GM19023 (cell line): Measurements from ENCODE around the gene CNNM2.
A peak's percentile ranks its signal among the peaks of the same experiment; 100 is the strongest.

ENCODE experiments used
- ATAC-seq: cut with Tn5 transposase; IDR thresholded peaks from one replicate; pipeline ENCODE4 v1.9.1; 2021; ENCODE audit warnings: mild to moderate bottlenecking, moderate library complexity; ENCODE audit not compliant: unreplicated experiment

Gene CNNM2

GRCh38 chr10:102917962-102918816 lies at the start of gene CNNM2:
TSS of gene CNNM2 (plus strand) at chr10:102918294. CDS start at chr10:102918481, 187 bp downstream.
- ATAC-seq: peak; percentile 91

GRCh38 chr10:102868911-102869257 lies 49.2 kb upstream of the CNNM2 start:
- no peak for ATAC-seq

- ATAC-seq: no peak
These were observed 48.6 kb upstream of the CNNM2 start, which contains the start of gene AS3MT for GRCh38 chr10:102869258-102870198. TSS of gene AS3MT (plus strand) at chr10:102869470. CDS start at chr10:102869593, 123 bp downstream.

GRCh38 chr10:102870221-102870620 lies 47.9 kb upstream of the CNNM2 start:
- no peak for ATAC-seq

- no peak for ATAC-seq
These were observed 45.9 kb upstream of the CNNM2 start for GRCh38 chr10:102872163-102872562.

GRCh38 chr10:102876747-102877153 lies 41.3 kb upstream of the CNNM2 start:
- ATAC-seq: no peak

- no peak for ATAC-seq
These were observed 39.5 kb upstream of the CNNM2 start for GRCh38 chr10:102878629-102879028.

- no peak for ATAC-seq
These were observed 37.8 kb upstream of the CNNM2 start for GRCh38 chr10:102880256-102880655.

- ATAC-seq: no peak
These were observed 30.0 kb upstream of the CNNM2 start for GRCh38 chr10:102888048-102888447.

GRCh38 chr10:102894466-102895213 lies 23.5 kb upstream of the CNNM2 start:
- ATAC-seq: no peak

GRCh38 chr10:102900006-102900405 lies 18.1 kb upstream of the CNNM2 start:
- ATAC-seq: no peak

- ATAC-seq: no peak
These were observed 13.7 kb upstream of the CNNM2 start for GRCh38 chr10:102904346-102904745.

GRCh38 chr10:102906507-102906906 lies 11.6 kb upstream of the CNNM2 start:
- ATAC-seq: no peak

GRCh38 chr10:102914781-102915180 lies 3.3 kb upstream of the CNNM2 start:
- no peak for ATAC-seq

- no peak for ATAC-seq
These were observed 1.9 kb upstream of the CNNM2 start for GRCh38 chr10:102916173-102916572.

- ATAC-seq: peak; percentile 40
These were observed 656 bp upstream of the CNNM2 start for GRCh38 chr10:102917314-102917961.

GRCh38 chr10:102918817-102919245 lies 737 bp downstream of the CNNM2 start:
- ATAC-seq: no peak

GRCh38 chr10:102919246-102919959 lies 1.3 kb downstream of the CNNM2 start:
- ATAC-seq: no peak

- ATAC-seq: no peak
These were observed 2.1 kb downstream of the CNNM2 start for GRCh38 chr10:102919992-102920739.
